ENCODE data around the gene PRR9. TPM values are rescaled to one million over a fixed set of nuclear protein-coding genes. Genes with fewer than 3 reads are reported as not detected.

The PRR9 gene
- polyA plus RNA-seq, 1 donor from 2014 or later: not detected

DNA sequence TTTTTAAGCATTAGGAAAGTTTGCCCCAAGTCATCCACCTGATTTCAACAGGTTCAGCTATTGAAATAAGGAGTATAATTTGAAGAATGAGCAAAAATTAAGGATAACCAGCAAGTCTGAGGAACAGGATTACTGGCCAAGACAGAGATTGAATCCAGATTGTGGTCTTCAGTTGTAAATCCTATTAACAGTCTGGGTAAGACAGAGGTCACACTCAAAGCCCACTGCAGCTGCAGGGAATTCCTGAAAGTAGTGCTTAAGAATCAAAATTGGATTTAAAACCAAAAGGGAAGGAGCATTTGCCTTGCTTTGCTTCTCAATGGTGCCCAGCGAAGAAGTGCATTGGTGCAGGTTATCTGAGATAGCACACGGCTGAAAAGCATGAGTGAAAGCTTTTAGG is 35.7 kb downstream of the PRR9 start:
- Histone ChIP-seq H3K27ac (ENCODE audit: low read length) (no peak overlapping the region), H3K9me2 (ENCODE audit: insufficient read depth, low read length) (no peaks in the 10 kb centered on the region), H3F3A (ENCODE audit: insufficient read depth, low read length, poor library complexity, severe bottlenecking) (no peaks in the 10 kb centered on the region), H3K27me3 (ENCODE audit: insufficient read depth, low read depth, low read length) (no peaks in the 10 kb centered on the region), H3K36me3 (ENCODE audit: insufficient read depth, low read length) (no peaks in the 10 kb centered on the region), H4K20me1 (ENCODE audit: insufficient read depth) (no peaks in the 10 kb centered on the region), H3K4me3 (ENCODE audit: low read length) (no peak overlapping the region), H3K4me2 (ENCODE audit: low read length) (no peak overlapping the region), H3K9me3 (ENCODE audit: low read length) (no peaks in the 10 kb centered on the region), H3K79me2 (replicated peaks; ENCODE audit: insufficient read depth, low read length) (no peaks in the 10 kb centered on the region), H3K9ac (ENCODE audit: low read length) (no peak overlapping the region), H2AFZ (ENCODE audit: low read depth, low read length) (no peak overlapping the region)
- TF ChIP-seq EZH2 (IDR thresholded peaks at IDR 0.05; ENCODE audit: borderline replicate concordance, insufficient read depth, low read length, poor library complexity, severe bottlenecking) (no peak), EP300 (conservative IDR thresholded peaks at IDR 0.05; ENCODE audit: poor library complexity, severe bottlenecking) (no peak), REST (IDR thresholded peaks at IDR 0.05; ENCODE audit: borderline replicate concordance) (no peak), MXI1 (conservative IDR thresholded peaks at IDR 0.05; ENCODE audit: poor library complexity, severe bottlenecking) (no peak), POLR2AphosphoS5 (IDR thresholded peaks at IDR 0.05) (no peak), RAD21 (conservative IDR thresholded peaks at IDR 0.05) (no peak), SMC3 (conservative IDR thresholded peaks at IDR 0.05; ENCODE audit: poor library complexity) (no peak), CTCF (IDR thresholded peaks at IDR 0.05; ENCODE audit: poor library complexity, severe bottlenecking) (no peak), TAF1 (IDR thresholded peaks at IDR 0.05; ENCODE audit: low read depth) (no peak)

- no peaks in the 10 kb centered on the region for H3K9me2 ChIP-seq (ENCODE audit: insufficient read depth, low read length)
- H3K79me2 ChIP-seq (replicated peaks; ENCODE audit: insufficient read depth, low read length): no peaks in the 10 kb centered on the region
- no peaks in the 10 kb centered on the region for H3K9me3 ChIP-seq (ENCODE audit: low read length)
- no peak overlapping the region for H3K4me2 ChIP-seq (ENCODE audit: low read length)
- H3K4me3 ChIP-seq (ENCODE audit: low read length): no peak overlapping the region
- H3K27me3 ChIP-seq (ENCODE audit: insufficient read depth, low read depth, low read length): no peaks in the 10 kb centered on the region
- no peak for TF ChIP-seq RAD21 (conservative IDR thresholded peaks at IDR 0.05)
- TF ChIP-seq SMC3 (conservative IDR thresholded peaks at IDR 0.05; ENCODE audit: poor library complexity): no peak
- TF ChIP-seq TAF1 (IDR thresholded peaks at IDR 0.05; ENCODE audit: low read depth): no peak
- TF ChIP-seq POLR2AphosphoS5 (IDR thresholded peaks at IDR 0.05): no peak
- no peak for TF ChIP-seq MXI1 (conservative IDR thresholded peaks at IDR 0.05; ENCODE audit: poor library complexity, severe bottlenecking)
- no peak for TF ChIP-seq EZH2 (IDR thresholded peaks at IDR 0.05; ENCODE audit: borderline replicate concordance, insufficient read depth, low read length, poor library complexity, severe bottlenecking)
- TF ChIP-seq EP300 (conservative IDR thresholded peaks at IDR 0.05; ENCODE audit: poor library complexity, severe bottlenecking): no peak
- TF ChIP-seq CTCF (IDR thresholded peaks at IDR 0.05; ENCODE audit: poor library complexity, severe bottlenecking): no peak
- no peak for TF ChIP-seq REST (IDR thresholded peaks at IDR 0.05; ENCODE audit: borderline replicate concordance)
- no peaks in the 10 kb centered on the region for H3K36me3 ChIP-seq (ENCODE audit: insufficient read depth, low read length)
- H2AFZ ChIP-seq (ENCODE audit: low read depth, low read length): no peak overlapping the region
- H3F3A ChIP-seq (ENCODE audit: insufficient read depth, low read length, poor library complexity, severe bottlenecking): no peaks in the 10 kb centered on the region
- no peak overlapping the region for H3K27ac ChIP-seq (ENCODE audit: low read length)
- H4K20me1 ChIP-seq (ENCODE audit: insufficient read depth): no peaks in the 10 kb centered on the region
- H3K9ac ChIP-seq (ENCODE audit: low read length): no peak overlapping the region
Measured at GRCh38 chr1:153253693-153254092, 36.3 kb downstream of the PRR9 start.

Data from neural cell (in vitro differentiated cells).